GM12874 (cell line): ENCODE results near the gene NAALADL2.

Source experiments
- TF ChIP-seq, protein P1 (sequence below): IDR thresholded peaks from 2 replicates; pipeline ENCODE4 v1.5.1; 2011; ENCODE audit warnings: low read depth, mild to moderate bottlenecking, control low read depth, low read length, moderate library complexity; ENCODE audit not compliant: insufficient read depth

The NAALADL2 gene

DNA sequence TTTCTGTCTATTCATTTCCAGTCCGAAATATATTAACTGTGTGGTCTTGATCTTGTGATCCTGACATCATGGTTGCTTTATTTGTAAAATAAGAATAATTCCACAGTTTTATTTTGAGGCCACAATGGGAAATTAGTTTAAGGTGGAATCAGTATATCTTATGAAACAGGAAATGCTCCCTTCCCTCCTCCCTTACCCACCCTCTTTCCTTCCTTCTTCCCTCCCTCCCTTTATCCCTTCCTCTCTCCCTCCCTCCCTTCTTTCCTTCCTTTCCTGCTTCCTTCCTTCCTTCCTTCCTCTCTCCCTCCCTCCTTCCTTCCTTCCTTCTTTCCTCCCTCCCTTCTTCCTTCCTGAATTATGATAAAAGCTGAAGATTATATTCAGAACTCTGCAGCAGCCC is 452.3 kb downstream of the NAALADL2 start:
- TF ChIP-seq, protein P1, sequence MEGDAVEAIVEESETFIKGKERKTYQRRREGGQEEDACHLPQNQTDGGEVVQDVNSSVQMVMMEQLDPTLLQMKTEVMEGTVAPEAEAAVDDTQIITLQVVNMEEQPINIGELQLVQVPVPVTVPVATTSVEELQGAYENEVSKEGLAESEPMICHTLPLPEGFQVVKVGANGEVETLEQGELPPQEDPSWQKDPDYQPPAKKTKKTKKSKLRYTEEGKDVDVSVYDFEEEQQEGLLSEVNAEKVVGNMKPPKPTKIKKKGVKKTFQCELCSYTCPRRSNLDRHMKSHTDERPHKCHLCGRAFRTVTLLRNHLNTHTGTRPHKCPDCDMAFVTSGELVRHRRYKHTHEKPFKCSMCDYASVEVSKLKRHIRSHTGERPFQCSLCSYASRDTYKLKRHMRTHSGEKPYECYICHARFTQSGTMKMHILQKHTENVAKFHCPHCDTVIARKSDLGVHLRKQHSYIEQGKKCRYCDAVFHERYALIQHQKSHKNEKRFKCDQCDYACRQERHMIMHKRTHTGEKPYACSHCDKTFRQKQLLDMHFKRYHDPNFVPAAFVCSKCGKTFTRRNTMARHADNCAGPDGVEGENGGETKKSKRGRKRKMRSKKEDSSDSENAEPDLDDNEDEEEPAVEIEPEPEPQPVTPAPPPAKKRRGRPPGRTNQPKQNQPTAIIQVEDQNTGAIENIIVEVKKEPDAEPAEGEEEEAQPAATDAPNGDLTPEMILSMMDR: no peak

DNA sequence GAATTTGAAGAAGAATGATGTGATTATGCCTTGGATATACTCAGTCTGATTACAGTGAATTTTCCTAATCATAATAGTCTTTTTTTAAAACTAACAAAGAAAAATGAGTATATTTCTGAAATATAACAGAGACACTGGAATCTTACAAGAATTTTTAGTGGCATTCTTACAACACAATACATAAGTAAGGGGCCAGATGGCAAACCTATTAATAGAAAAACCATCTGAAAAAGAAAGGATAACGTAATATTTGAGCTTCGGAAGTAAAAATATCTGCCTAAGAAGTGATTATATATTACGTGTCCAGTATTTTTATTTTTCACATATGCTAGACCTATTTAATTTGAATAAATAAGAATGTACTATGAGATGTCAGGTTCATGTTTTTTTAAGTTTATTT is 452.8 kb downstream of the NAALADL2 start:
- TF ChIP-seq, protein P1: no peak

DNA sequence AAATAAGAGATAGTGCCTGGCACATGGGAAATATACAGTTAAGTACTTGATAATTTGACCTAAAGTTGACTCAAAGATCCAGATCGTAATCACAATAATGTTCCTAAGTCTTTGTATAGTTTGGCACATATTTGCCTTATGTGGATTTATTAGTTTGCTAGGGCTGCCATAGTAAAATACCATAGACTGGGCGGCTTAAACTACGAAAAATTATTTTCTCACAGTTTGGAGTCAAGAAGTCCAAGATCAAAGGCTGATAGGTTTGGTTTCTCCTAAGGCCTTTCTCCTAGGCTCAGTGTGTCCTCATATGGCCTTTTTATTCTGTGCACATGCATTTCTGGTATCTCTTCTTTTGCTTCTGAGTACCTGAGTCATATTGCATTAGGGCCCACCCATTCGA is 453.7 kb downstream of the NAALADL2 start:
- TF ChIP-seq, protein P1: no peak

DNA sequence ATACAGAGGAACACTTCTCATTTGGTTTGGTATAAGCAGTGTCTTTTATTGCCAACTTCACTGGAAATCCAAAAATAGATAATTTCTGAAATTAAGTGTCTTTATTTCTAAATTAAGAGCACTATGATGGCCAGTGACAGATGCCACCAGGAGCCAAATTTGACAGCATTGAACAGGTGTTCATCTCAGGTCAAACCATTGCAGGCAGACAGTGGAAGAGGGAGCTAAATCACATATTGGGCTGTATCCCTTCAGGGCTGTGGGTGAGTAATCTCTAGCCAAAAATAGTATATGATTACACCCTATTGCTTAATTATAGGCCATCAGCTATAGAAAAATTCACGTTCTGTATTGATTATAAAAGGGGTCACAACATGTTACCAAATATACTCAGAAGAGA is 457.7 kb downstream of the NAALADL2 start:
- TF ChIP-seq, protein P1: no peak

DNA sequence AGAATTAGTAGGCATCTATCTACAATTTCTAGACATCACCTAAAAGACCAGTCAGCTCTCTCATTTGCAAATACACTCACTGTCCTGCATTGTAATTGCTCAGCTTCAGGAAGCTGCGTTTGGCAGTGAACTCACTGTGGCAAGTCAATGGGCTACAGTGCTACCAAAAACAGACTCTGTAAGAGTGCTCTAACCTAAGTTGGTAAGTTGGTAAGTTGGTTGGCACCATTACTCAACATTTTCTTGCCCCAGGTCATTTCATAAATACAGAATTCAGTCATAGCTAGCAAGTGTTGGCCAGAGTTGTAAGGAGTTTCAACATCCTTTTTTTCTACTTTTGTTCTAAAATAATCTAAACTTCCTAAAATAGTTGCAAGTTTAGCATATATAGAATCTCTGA is 466.3 kb downstream of the NAALADL2 start:
- TF ChIP-seq, protein P1: no peak

DNA sequence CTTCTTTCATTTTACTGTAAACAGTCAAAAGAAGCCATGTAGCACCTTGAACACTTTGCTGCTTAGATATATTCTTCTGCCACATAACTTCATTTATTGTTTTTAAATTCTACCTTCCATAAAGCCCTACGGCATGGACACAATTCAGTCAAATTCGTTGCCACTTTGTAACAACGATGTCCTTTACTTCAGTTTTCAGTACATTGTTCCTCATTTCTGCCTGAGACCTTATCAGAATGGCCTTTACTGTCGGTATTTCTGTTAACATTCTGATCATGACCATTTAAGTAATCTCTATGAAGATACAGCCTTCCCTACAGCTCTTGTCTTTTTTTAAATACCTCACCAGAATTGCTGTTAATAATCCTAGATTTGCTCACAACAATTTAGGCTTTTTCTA is 466.9 kb downstream of the NAALADL2 start:
- TF ChIP-seq, protein P1: no peak

DNA sequence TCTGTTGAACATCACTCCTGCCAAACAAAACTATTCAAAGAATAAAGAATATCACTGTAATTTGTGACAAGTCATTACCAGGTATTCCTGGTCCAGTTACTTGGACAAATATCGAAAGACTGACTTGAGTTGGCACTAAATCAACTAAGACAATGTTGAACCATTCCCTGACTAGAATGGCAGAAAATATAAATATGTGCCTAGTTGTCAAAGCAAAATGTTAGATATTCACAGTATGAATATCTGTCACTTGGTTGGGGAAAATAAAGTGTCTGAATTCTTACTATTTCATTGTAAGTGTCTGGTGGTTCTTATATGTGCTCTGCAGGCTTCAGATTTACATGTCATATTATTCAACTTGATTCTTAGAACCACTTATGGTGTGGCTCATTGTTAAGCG is 470.2 kb downstream of the NAALADL2 start:
- TF ChIP-seq, protein P1: no peak

DNA sequence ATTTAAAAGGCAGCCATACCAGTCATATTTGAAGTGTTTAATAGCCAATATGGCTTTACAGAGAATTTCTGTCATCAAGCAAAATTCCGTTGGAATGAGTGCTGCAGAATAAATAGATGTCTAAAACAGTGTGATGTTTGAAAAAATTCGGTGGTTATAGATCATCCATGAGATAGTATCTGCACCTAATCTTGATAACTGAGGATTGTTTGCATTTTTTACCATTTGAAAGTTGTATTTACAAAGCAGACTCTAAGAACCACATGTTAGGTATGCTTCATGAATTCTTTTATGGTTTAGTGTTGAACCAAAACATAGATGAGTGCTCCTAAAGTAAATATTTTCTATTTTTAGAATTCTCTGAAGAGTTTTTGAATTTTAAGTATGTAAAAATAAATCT is 476.1 kb downstream of the NAALADL2 start:
- TF ChIP-seq, protein P1: no peak
